Measurements from ENCODE around the gene PGM5.

The PGM5 gene

DNA sequence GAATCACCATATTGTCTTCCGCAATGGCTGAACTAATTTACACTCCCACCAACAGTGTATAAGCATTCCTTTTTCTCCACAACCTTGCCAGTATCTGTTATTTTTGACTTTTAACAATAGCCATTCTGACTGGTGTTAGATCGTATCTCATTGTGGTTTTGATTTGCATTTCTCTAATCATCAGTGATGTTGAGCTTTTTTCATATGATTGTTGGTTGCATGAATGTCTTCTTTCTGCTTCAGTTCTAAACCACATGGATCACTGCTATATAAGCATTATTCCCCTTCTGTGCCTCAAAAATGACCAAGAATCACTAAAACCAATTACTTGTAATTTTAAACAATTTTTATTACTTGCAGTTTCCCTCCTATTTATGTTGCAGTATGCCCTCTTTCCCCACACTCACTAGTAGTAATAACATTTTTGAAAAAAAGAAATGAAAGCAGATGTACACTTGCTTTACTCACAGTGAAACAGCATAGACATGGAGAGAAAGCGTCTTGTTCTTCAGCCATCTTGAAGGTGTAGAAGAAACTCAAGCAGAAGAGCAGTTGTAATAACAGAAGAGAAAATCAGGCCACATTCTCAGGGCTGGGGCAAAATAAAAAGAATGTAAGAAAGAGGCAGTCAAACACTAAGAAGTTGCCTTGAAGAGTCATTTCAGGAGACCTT lies 188.8 kb downstream of the PGM5 start:
- Histone ChIP-seq H3K27ac (no peak overlapping the region), H3K36me3 (replicated peaks) (no peaks in the 10 kb centered on the region), H3K4me3 (ENCODE audit: low read depth, low read length) (no peak overlapping the region), H3K27me3 (replicated peaks) (no peaks in the 10 kb centered on the region)
- DNase-seq = no peak
- TF ChIP-seq, protein P1, sequence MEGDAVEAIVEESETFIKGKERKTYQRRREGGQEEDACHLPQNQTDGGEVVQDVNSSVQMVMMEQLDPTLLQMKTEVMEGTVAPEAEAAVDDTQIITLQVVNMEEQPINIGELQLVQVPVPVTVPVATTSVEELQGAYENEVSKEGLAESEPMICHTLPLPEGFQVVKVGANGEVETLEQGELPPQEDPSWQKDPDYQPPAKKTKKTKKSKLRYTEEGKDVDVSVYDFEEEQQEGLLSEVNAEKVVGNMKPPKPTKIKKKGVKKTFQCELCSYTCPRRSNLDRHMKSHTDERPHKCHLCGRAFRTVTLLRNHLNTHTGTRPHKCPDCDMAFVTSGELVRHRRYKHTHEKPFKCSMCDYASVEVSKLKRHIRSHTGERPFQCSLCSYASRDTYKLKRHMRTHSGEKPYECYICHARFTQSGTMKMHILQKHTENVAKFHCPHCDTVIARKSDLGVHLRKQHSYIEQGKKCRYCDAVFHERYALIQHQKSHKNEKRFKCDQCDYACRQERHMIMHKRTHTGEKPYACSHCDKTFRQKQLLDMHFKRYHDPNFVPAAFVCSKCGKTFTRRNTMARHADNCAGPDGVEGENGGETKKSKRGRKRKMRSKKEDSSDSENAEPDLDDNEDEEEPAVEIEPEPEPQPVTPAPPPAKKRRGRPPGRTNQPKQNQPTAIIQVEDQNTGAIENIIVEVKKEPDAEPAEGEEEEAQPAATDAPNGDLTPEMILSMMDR (IDR thresholded peaks at IDR 0.05; ENCODE audit: low read depth, low read length, missing control alignments) = no peak
- in situ Hi-C loops (cut with HindIII; ENCODE audit: low pct_ligation_motif_present, low sequenced_read_pairs) = no loop called here

DNA sequence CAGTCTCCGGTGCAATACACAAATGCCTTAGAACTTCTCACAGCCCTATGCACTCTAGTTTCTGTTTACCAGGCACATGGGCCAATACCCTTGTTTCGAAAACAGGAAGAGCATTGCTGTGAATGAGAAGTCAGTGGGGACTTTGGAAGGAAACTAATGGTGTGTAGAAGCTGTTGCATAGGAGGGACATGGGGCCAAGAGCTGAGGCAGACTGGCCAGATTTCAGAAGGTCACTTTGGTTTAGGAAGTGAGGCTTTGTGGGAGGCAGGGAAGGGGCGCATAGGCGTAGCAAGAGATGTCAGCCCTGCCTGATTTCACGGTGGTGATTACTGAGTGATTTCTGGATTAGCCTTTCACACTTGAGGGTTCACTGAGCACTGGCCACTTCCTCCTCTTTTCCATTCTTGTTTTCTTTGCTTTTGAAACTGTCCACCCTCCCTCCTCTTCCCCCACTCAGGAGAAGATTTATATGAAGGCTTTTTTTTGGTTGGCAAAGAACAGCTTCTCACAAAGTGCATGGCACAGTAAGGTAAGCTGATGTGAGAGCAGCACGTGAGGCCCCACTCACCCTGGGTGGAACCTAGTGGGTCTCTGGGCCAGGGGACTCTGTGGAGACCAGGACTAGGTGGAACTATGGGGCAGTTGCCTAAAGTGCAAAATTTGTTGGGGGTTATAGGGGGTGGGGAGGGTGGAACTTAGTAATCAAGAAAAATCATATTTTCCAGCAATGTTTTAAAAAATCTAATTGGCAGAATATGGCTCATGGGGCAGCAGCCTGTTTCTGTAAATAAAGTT lies 190.4 kb downstream of the PGM5 start:
- DNase-seq = no peak
- H3K4me3 ChIP-seq (ENCODE audit: low read depth, low read length) = no peak overlapping the region
- in situ Hi-C loops (cut with HindIII; ENCODE audit: low pct_ligation_motif_present, low sequenced_read_pairs) = no loop called here

DNA sequence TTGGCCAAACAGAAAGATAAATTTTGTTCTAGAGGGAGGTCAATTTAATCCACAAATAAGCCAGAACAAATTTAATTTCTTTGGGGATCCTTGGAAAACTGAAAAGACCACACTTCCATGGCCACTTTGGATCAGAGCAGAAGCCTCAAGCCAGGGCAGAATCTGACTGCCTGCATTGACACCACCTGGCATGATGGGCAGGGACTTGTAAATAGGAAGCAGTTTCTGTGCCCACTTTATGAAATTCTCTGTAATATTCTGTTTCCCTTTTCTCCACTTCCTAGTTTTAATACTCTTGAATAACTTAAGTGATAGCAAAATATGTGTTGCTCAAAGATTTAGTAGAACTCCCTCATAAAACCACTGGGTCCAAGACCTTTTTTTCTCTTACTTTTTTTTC lies 191.0 kb downstream of the PGM5 start:
- in situ Hi-C loops (cut with HindIII; ENCODE audit: low pct_ligation_motif_present, low sequenced_read_pairs) = no loop called here
- no peaks in the 10 kb centered on the region for H3K27me3 ChIP-seq (replicated peaks)
- H3K36me3 ChIP-seq (replicated peaks) = no peaks in the 10 kb centered on the region
- H3K27ac ChIP-seq = no peak overlapping the region
- TF ChIP-seq, protein P1 (IDR thresholded peaks at IDR 0.05; ENCODE audit: low read depth, low read length, missing control alignments) = no peak
- no peak for DNase-seq
- H3K4me3 ChIP-seq (ENCODE audit: low read depth, low read length) = no peak overlapping the region

More for the DNA sequence above, 190.4 kb downstream of the PGM5 start:
- TF ChIP-seq, protein P1 (IDR thresholded peaks at IDR 0.05; ENCODE audit: low read depth, low read length, missing control alignments) = no peak
- H3K36me3 ChIP-seq (replicated peaks) = no peaks in the 10 kb centered on the region
- H3K27ac ChIP-seq = no peak overlapping the region
- H3K27me3 ChIP-seq (replicated peaks) = no peaks in the 10 kb centered on the region

DNA sequence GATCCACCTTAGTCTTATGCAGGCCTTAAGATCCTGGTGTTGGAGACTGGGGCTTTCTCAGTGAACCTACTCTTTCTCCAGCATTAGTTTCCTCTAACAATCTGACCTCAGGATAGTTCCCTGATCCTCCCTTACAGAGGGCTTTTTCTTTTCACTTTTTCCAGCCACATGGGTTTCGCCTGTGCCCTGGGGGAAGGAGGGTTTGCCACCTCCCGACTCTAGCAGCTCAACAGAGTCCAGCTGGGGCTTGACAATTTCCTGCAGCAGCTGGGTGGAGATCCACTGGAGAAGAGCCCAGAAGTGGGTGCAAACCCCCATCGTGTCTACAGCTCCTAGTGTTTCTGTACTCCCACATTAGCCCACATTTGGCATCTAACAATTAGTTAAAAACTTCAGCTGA lies 191.8 kb downstream of the PGM5 start:
- Histone ChIP-seq H3K4me3 (ENCODE audit: low read depth, low read length) (no peak overlapping the region), H3K36me3 (replicated peaks) (no peaks in the 10 kb centered on the region), H3K27me3 (replicated peaks) (no peaks in the 10 kb centered on the region), H3K27ac (no peak overlapping the region)
- no peak for DNase-seq
- in situ Hi-C loops (cut with HindIII; ENCODE audit: low pct_ligation_motif_present, low sequenced_read_pairs) = no loop called here
- TF ChIP-seq, protein P1 (IDR thresholded peaks at IDR 0.05; ENCODE audit: low read depth, low read length, missing control alignments) = no peak

DNA sequence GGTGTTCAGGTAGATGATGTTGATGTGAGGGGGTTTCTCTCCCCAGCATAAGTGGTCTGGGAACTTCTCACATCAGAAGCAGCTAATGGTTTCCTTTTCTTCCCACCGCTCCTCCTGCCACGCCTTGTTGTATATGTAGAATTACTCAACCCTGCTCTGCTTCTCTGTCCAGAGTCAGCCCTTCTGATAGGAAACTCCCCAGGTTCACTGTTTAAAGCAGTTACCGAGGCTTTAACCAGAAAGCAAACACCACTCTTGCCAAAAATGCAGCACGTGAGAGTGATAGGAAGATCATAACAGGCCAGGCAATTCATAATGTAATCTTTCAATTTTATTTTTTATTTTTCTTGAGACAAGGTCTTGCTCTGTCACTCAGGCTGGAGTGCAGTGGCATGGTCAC lies 194.8 kb downstream of the PGM5 start:
- no peak for DNase-seq
- in situ Hi-C loops (cut with HindIII; ENCODE audit: low pct_ligation_motif_present, low sequenced_read_pairs) = no loop called here
- TF ChIP-seq, protein P1 (IDR thresholded peaks at IDR 0.05; ENCODE audit: low read depth, low read length, missing control alignments) = no peak
- Histone ChIP-seq H3K27me3 (replicated peaks) (no peaks in the 10 kb centered on the region), H3K36me3 (replicated peaks) (no peaks in the 10 kb centered on the region), H3K4me3 (ENCODE audit: low read depth, low read length) (no peak overlapping the region), H3K27ac (no peak overlapping the region)

All from brain microvascular endothelial cell (primary cell).